ENCODE measurements around the gene UBR3. TPM values are rescaled to one million over a fixed set of nuclear protein-coding genes. Genes with fewer than 3 reads are reported as not detected.

UBR3 gene
- total RNA-seq, 1 experiment from 2014 or later, result 16.4 TPM

GRCh38 chr2:169891593-169892298 is 64.5 kb downstream of the UBR3 start:
- no peak overlapping the region for H3K27ac Mint-ChIP-seq
- ChIA-PET CTCF (no interaction called here), POLR2A (interaction anchor here (0.5 kb wide), 1 partner anchor 25 kb away, joined by 4 read pairs; no protein-coding TSS in a partner anchor)
- TF ChIP-seq PREB (CRISPR knock-in tag; IDR thresholded peaks at IDR 0.05; ENCODE audit: borderline replicate concordance) (no peak), TEAD4 (CRISPR knock-in tag; IDR thresholded peaks at IDR 0.05) (no peak), USF2 (CRISPR knock-in tag; IDR thresholded peaks at IDR 0.05) (no peak), CREM (CRISPR knock-in tag; IDR thresholded peaks at IDR 0.05) (no peak), FOXP1 (CRISPR knock-in tag; IDR thresholded peaks at IDR 0.05; ENCODE audit: borderline replicate concordance) (no peak), ATF6 (CRISPR knock-in tag; IDR thresholded peaks at IDR 0.05) (no peak), ETV6 (CRISPR knock-in tag; IDR thresholded peaks at IDR 0.05) (no peak), SMAD3 (CRISPR knock-in tag; IDR thresholded peaks at IDR 0.05; ENCODE audit: borderline replicate concordance) (no peak), JAZF1 (CRISPR knock-in tag; IDR thresholded peaks at IDR 0.05) (no peak), ZNF671 (CRISPR knock-in tag; IDR thresholded peaks at IDR 0.05) (no peak), ESRRA (CRISPR knock-in tag; IDR thresholded peaks at IDR 0.05; ENCODE audit: borderline replicate concordance) (no peak), ZNF317 (CRISPR knock-in tag; IDR thresholded peaks at IDR 0.05; ENCODE audit: borderline replicate concordance, low read depth) (no peak), NFE2L1 (CRISPR knock-in tag; IDR thresholded peaks at IDR 0.05) (no peak), GTF2I (CRISPR knock-in tag; conservative IDR thresholded peaks at IDR 0.05) (no peak), ZMAT4 (CRISPR knock-in tag; IDR thresholded peaks at IDR 0.05) (no peak), HMGA2 (CRISPR knock-in tag; IDR thresholded peaks at IDR 0.05) (no peak), RELA (CRISPR knock-in tag; IDR thresholded peaks at IDR 0.05; ENCODE audit: borderline replicate concordance) (no peak), MAX (CRISPR knock-in tag; IDR thresholded peaks at IDR 0.05) (no peak)
- DNase-seq (ENCODE audit: low spot score), result no peak
- H3K36me3 Mint-ChIP-seq, result no peaks in the 10 kb centered on the region
- H3K27me3 Mint-ChIP-seq (ENCODE audit: low read depth), result no peaks in the 10 kb centered on the region
- no peak for ATAC-seq
- no peaks in the 10 kb centered on the region for H3K9me3 Mint-ChIP-seq
- no peak overlapping the region for H3K4me3 Mint-ChIP-seq
- H3K4me1 Mint-ChIP-seq, result 0 out of 2 replicates have a peak, but pooled peaks cover 4% of the 10 kb centered on the region

- Mint-ChIP-seq H3K36me3 (no peaks in the 10 kb centered on the region), H3K27me3 (ENCODE audit: low read depth) (no peaks in the 10 kb centered on the region), H3K4me1 (0 out of 2 replicates have a peak, but pooled peaks cover 4% of the 10 kb centered on the region), H3K27ac (no peak overlapping the region), H3K4me3 (no peak overlapping the region), H3K9me3 (no peaks in the 10 kb centered on the region)
- TF ChIP-seq MYBL2 (CRISPR knock-in tag; IDR thresholded peaks at IDR 0.05) (no peak), ZNF425 (CRISPR knock-in tag; conservative IDR thresholded peaks at IDR 0.05) (no peak), ZNF219 (CRISPR knock-in tag; IDR thresholded peaks at IDR 0.05; ENCODE audit: borderline replicate concordance) (no peak)
- DNase-seq (ENCODE audit: low spot score) (no peak), ATAC-seq (no peak)
- ChIA-PET POLR2A (no interaction called here), CTCF (no interaction called here)
Measured at GRCh38 chr2:169892951-169893350, 65.7 kb downstream of the UBR3 start.

All from WTC11 (cell line).